ENCODE results near the gene PRSS56.

The PRSS56 gene

GRCh38 chr2:232483311-232483922 lies 36.8 kb upstream of the PRSS56 start:
- Histone ChIP-seq H2AFZ (ENCODE audit: insufficient read depth, low read length, poor library complexity) (no peak overlapping the region), H3K4me1 (ENCODE audit: control insufficient read depth in 1 of 2, insufficient read depth in 2 of 2, low read length in 2 of 2) (peaks cover 0 to 5% of the 10 kb centered on the region in 2 experiments), H3K4me2 (ENCODE audit: low read length) (no peak overlapping the region), H4K8ac (ENCODE audit: low read depth, low read length) (no peak overlapping the region), H2BK120ac (ENCODE audit: insufficient read depth, low read length, poor library complexity) (no peak overlapping the region), H3K9ac (ENCODE audit: low read length) (no peak overlapping the region), H3K27ac (ENCODE audit: low read depth, low read length) (no peak overlapping the region), H3K14ac (ENCODE audit: low read length) (no peak overlapping the region), H3K36me3 (ENCODE audit: control insufficient read depth in 1 of 2, insufficient read depth in 2 of 2, low read length in 2 of 2) (no peaks in the 10 kb centered on the region), H2BK12ac (ENCODE audit: low read length) (no peak overlapping the region), H2BK5ac (ENCODE audit: low read depth, low read length, poor library complexity) (no peak overlapping the region), H3K9me3 (ENCODE audit: insufficient read depth, low read depth, low read length) (peaks cover 24% of the 10 kb centered on the region), H3K18ac (ENCODE audit: low read length) (no peak overlapping the region), H4K12ac (ENCODE audit: low read depth, low read length) (no peak overlapping the region), H3K79me2 (ENCODE audit: control insufficient read depth, insufficient read depth, low read length, poor library complexity) (no peaks in the 10 kb centered on the region), H3K23ac (ENCODE audit: low read length) (no peak overlapping the region), H3K27me3 (ENCODE audit: insufficient read depth, low read length) (peaks cover 49% of the 10 kb centered on the region), H3K4ac (ENCODE audit: low read depth, low read length) (no peak overlapping the region), H4K91ac (ENCODE audit: low read depth, low read length) (no peak overlapping the region), H2AK5ac (ENCODE audit: low read length) (no peak overlapping the region), H3K79me1 (ENCODE audit: low read length) (no peaks in the 10 kb centered on the region), H3K4me3 (ENCODE audit: low read depth, low read length) (no peak overlapping the region)
- no peak for DNase-seq
- no CpG with 5 or more reads among the region's 10 CpGs for WGBS (ENCODE audit: extremely low coverage, insufficient coverage, insufficient read length)

- WGBS (ENCODE audit: extremely low coverage, insufficient coverage, insufficient read length) = no CpG with 5 or more reads among the region's 19 CpGs
Observed at GRCh38 chr2:232483923-232484627, 36.1 kb upstream of the PRSS56 start.

GRCh38 chr2:232484628-232485347 lies 35.4 kb upstream of the PRSS56 start:
- peaks cover 55% of the 10 kb centered on the region for H3K27me3 ChIP-seq (ENCODE audit: insufficient read depth, low read length)
- H2BK120ac ChIP-seq (ENCODE audit: insufficient read depth, low read length, poor library complexity) = no peak overlapping the region
- no peak overlapping the region for H4K12ac ChIP-seq (ENCODE audit: low read depth, low read length)
- peaks cover 23% of the 10 kb centered on the region for H3K9me3 ChIP-seq (ENCODE audit: insufficient read depth, low read depth, low read length)
- no peak overlapping the region for H3K4me2 ChIP-seq (ENCODE audit: low read length)
- H2AK5ac ChIP-seq (ENCODE audit: low read length) = no peak overlapping the region
- no peak overlapping the region for H3K4me3 ChIP-seq (ENCODE audit: low read depth, low read length)
- no peak overlapping the region for H2BK5ac ChIP-seq (ENCODE audit: low read depth, low read length, poor library complexity)
- H2AFZ ChIP-seq (ENCODE audit: insufficient read depth, low read length, poor library complexity) = no peak overlapping the region
- H4K8ac ChIP-seq (ENCODE audit: low read depth, low read length) = no peak overlapping the region
- no peak overlapping the region for H4K91ac ChIP-seq (ENCODE audit: low read depth, low read length)
- no peak overlapping the region for H3K27ac ChIP-seq (ENCODE audit: low read depth, low read length)
- no peak overlapping the region for H3K14ac ChIP-seq (ENCODE audit: low read length)
- no peaks in the 10 kb centered on the region for H3K79me2 ChIP-seq (ENCODE audit: control insufficient read depth, insufficient read depth, low read length, poor library complexity)
- H3K23ac ChIP-seq (ENCODE audit: low read length) = no peak overlapping the region
- no peaks in the 10 kb centered on the region for H3K36me3 ChIP-seq (ENCODE audit: control insufficient read depth in 1 of 2, insufficient read depth in 2 of 2, low read length in 2 of 2)
- no peak overlapping the region for H3K4ac ChIP-seq (ENCODE audit: low read depth, low read length)
- no peak overlapping the region for H3K18ac ChIP-seq (ENCODE audit: low read length)
- peaks cover 0 to 5% of the 10 kb centered on the region in 2 experiments for H3K4me1 ChIP-seq (ENCODE audit: control insufficient read depth in 1 of 2, insufficient read depth in 2 of 2, low read length in 2 of 2)
- H3K9ac ChIP-seq (ENCODE audit: low read length) = no peak overlapping the region
- WGBS (ENCODE audit: extremely low coverage, insufficient coverage, insufficient read length) = no CpG with 5 or more reads among the region's 12 CpGs
- no peak for DNase-seq
- H2BK12ac ChIP-seq (ENCODE audit: low read length) = no peak overlapping the region
- no peaks in the 10 kb centered on the region for H3K79me1 ChIP-seq (ENCODE audit: low read length)

More at GRCh38 chr2:232483923-232484627, 36.1 kb upstream of the PRSS56 start:
- H3K27ac ChIP-seq (ENCODE audit: low read depth, low read length) = no peak overlapping the region
- no peaks in the 10 kb centered on the region for H3K79me2 ChIP-seq (ENCODE audit: control insufficient read depth, insufficient read depth, low read length, poor library complexity)
- H3K4me2 ChIP-seq (ENCODE audit: low read length) = no peak overlapping the region
- no peak overlapping the region for H3K18ac ChIP-seq (ENCODE audit: low read length)
- no peak overlapping the region for H2BK5ac ChIP-seq (ENCODE audit: low read depth, low read length, poor library complexity)
- H2AK5ac ChIP-seq (ENCODE audit: low read length) = no peak overlapping the region
- H3K4me1 ChIP-seq (ENCODE audit: control insufficient read depth in 1 of 2, insufficient read depth in 2 of 2, low read length in 2 of 2) = peaks cover 0 to 5% of the 10 kb centered on the region in 2 experiments
- no peak overlapping the region for H4K8ac ChIP-seq (ENCODE audit: low read depth, low read length)
- no peak overlapping the region for H3K4me3 ChIP-seq (ENCODE audit: low read depth, low read length)
- no peak overlapping the region for H3K9ac ChIP-seq (ENCODE audit: low read length)
- H3K27me3 ChIP-seq (ENCODE audit: insufficient read depth, low read length) = peaks cover 55% of the 10 kb centered on the region
- no peak for DNase-seq
- H2AFZ ChIP-seq (ENCODE audit: insufficient read depth, low read length, poor library complexity) = no peak overlapping the region
- peaks cover 24% of the 10 kb centered on the region for H3K9me3 ChIP-seq (ENCODE audit: insufficient read depth, low read depth, low read length)
- no peak overlapping the region for H4K91ac ChIP-seq (ENCODE audit: low read depth, low read length)
- no peaks in the 10 kb centered on the region for H3K36me3 ChIP-seq (ENCODE audit: control insufficient read depth in 1 of 2, insufficient read depth in 2 of 2, low read length in 2 of 2)
- no peak overlapping the region for H2BK12ac ChIP-seq (ENCODE audit: low read length)
- H3K14ac ChIP-seq (ENCODE audit: low read length) = no peak overlapping the region
- H4K12ac ChIP-seq (ENCODE audit: low read depth, low read length) = no peak overlapping the region
- H3K4ac ChIP-seq (ENCODE audit: low read depth, low read length) = no peak overlapping the region
- no peaks in the 10 kb centered on the region for H3K79me1 ChIP-seq (ENCODE audit: low read length)
- H2BK120ac ChIP-seq (ENCODE audit: insufficient read depth, low read length, poor library complexity) = no peak overlapping the region
- H3K23ac ChIP-seq (ENCODE audit: low read length) = no peak overlapping the region

- Histone ChIP-seq H3K9me3 (ENCODE audit: insufficient read depth, low read depth, low read length) (peaks cover 23% of the 10 kb centered on the region), H3K4me1 (ENCODE audit: control insufficient read depth in 1 of 2, insufficient read depth in 2 of 2, low read length in 2 of 2) (peaks cover 0 to 5% of the 10 kb centered on the region in 2 experiments), H2AK5ac (ENCODE audit: low read length) (no peak overlapping the region), H3K14ac (ENCODE audit: low read length) (no peak overlapping the region), H3K36me3 (ENCODE audit: control insufficient read depth in 1 of 2, insufficient read depth in 2 of 2, low read length in 2 of 2) (no peaks in the 10 kb centered on the region), H2BK12ac (ENCODE audit: low read length) (no peak overlapping the region), H3K79me1 (ENCODE audit: low read length) (no peaks in the 10 kb centered on the region), H3K27ac (ENCODE audit: low read depth, low read length) (no peak overlapping the region), H3K18ac (ENCODE audit: low read length) (no peak overlapping the region), H3K9ac (ENCODE audit: low read length) (no peak overlapping the region), H3K79me2 (ENCODE audit: control insufficient read depth, insufficient read depth, low read length, poor library complexity) (no peaks in the 10 kb centered on the region), H3K4ac (ENCODE audit: low read depth, low read length) (no peak overlapping the region), H4K12ac (ENCODE audit: low read depth, low read length) (no peak overlapping the region), H4K91ac (ENCODE audit: low read depth, low read length) (no peak overlapping the region), H4K8ac (ENCODE audit: low read depth, low read length) (no peak overlapping the region), H3K27me3 (ENCODE audit: insufficient read depth, low read length) (peaks cover 57% of the 10 kb centered on the region), H3K23ac (ENCODE audit: low read length) (no peak overlapping the region), H2BK120ac (ENCODE audit: insufficient read depth, low read length, poor library complexity) (no peak overlapping the region), H2BK5ac (ENCODE audit: low read depth, low read length, poor library complexity) (no peak overlapping the region), H2AFZ (ENCODE audit: insufficient read depth, low read length, poor library complexity) (no peak overlapping the region), H3K4me3 (ENCODE audit: low read depth, low read length) (no peak overlapping the region), H3K4me2 (ENCODE audit: low read length) (no peak overlapping the region)
- no CpG with 5 or more reads among the region's 22 CpGs for WGBS (ENCODE audit: extremely low coverage, insufficient coverage, insufficient read length)
- no peak for DNase-seq
Observed at GRCh38 chr2:232485348-232485756, 34.8 kb upstream of the PRSS56 start.
